ENCODE measurements around the gene ITPR3.

GRCh38 chr6:33604941-33605854 is 15.9 kb upstream of the ITPR3 start:
- TF ChIP-seq EZH2 (IDR thresholded peaks at IDR 0.05; ENCODE audit: insufficient read depth, poor library complexity, severe bottlenecking) = no peak
- no peak for TF ChIP-seq EZH2phosphoT487 (IDR thresholded peaks at IDR 0.05; ENCODE audit: insufficient read depth, low read depth)

Data from GM23248 (cell line).